A549 treated with CpdA at 1 μM for 4 hours (cell line): Measurements from ENCODE around the gene FAM8A1. TPM values are rescaled to one million over a fixed set of nuclear protein-coding genes. Genes with fewer than 3 reads are reported as not detected.

Source experiments
- total RNA-seq: library from RNA; stranded (reverse); fragments of 200-300 nt; extraction: Qiagen RNA extraction; gene quantifications from 5 replicates; pipeline ENCODE4 v1.2.3, GENCODE V29; 2022; ENCODE audit warnings: low read depth

Gene FAM8A1, protein sequence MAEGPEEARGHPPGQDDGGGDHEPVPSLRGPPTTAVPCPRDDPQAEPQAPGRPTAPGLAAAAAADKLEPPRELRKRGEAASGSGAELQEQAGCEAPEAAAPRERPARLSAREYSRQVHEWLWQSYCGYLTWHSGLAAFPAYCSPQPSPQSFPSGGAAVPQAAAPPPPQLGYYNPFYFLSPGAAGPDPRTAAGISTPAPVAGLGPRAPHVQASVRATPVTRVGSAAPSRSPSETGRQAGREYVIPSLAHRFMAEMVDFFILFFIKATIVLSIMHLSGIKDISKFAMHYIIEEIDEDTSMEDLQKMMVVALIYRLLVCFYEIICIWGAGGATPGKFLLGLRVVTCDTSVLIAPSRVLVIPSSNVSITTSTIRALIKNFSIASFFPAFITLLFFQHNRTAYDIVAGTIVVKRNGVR
- 4.0 to 4.7 TPM (median 4.4 TPM) in 5 replicates for total RNA-seq

DNA sequence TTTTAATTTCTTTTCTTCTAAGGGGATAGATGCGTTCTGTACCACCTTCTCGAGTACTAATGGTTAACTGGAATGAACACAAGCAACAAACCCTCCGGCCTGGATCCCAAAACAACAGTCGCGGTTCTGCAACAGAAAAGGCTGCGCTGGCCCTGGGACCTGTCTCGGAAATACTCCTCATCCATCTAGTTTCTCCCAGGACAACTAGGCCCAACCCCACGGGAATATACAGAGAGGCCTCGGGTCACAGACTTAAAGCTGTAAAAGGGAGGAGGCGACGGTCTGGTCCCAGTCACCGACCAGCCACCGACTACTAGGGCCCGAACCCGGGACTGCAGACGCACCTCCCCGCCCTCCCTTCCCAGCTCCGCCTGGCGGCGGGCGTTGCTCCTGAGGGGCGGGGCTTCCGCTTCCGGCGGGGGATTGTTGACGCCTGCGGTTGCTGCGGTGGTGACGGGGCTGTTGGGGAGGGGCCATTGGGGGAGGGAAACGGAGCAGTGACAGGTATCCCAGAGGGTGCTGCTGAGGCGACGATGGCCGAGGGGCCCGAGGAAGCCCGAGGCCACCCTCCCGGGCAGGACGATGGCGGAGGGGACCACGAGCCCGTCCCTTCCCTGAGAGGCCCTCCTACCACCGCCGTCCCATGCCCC, at the start of gene FAM8A1:
Gene FAM8A1, plus strand, starts transcription at position 426 of the 650 bp plus-strand sequence. Its CDS starts 108 bp downstream, at position 534.

Other genes starting within 250 kb of the FAM8A1 start
- gene CAP2, start 206.7 kb upstream of the FAM8A1 start, total RNA-seq: 11.7 to 15.9 TPM (median 13.1 TPM) in 5 replicates
- 29.4 to 33.2 TPM (median 30.4 TPM) in 5 replicates for gene NUP153, start 106.6 kb downstream of the FAM8A1 start, total RNA-seq